Heart right ventricle (tissue), 16 donors: Measurements from ENCODE around the gene ADGRF4. TPM values are rescaled to one million over a fixed set of nuclear protein-coding genes. Genes with fewer than 3 reads are reported as not detected.
A peak's percentile ranks its signal among the peaks of the same experiment; 100 is the strongest.

ENCODE experiments used
- ATAC-seq, 8 donors: fragments of 200-7000 bp; cut with Tn5 transposase; one replicate each; pipeline ENCODE4 v1.9.1; 2020; ENCODE audit warnings: mild to moderate bottlenecking in 8 of 8, moderate library complexity in 8 of 8, moderate number of reproducible peaks in 1 of 8
- DNase-seq, 2 donors: peaks; one replicate each; pipeline ENCODE4 v3.0.0-alpha.2; 2020
- H3K27ac ChIP-seq, 10 donors: fragments of 200-600 bp; sonication (generic) in 2 of 10; one replicate each; pipeline versions ENCODE4 v1.5.0 to v1.8.0; 2020 to 2022; ENCODE audit warnings: mild to moderate bottlenecking in 3 of 10
- H3K27me3 ChIP-seq, 7 donors: fragments of 200-600 bp; one replicate each; pipeline ENCODE4 v1.8.0; 2021 to 2022; ENCODE audit warnings: mild to moderate bottlenecking in 2 of 7
- H3K36me3 ChIP-seq, 9 donors: fragments of 200-600 bp; sonication (generic) in 1 of 9; one replicate each; pipeline versions ENCODE4 v1.5.0 to v1.8.0; 2020 to 2022; ENCODE audit warnings: mild to moderate bottlenecking in 2 of 9
- H3K4me1 ChIP-seq, 9 donors: fragments of 200-600 bp; sonication (generic) in 1 of 9; one replicate each; pipeline versions ENCODE4 v1.5.0 to v1.8.0; 2020 to 2022; ENCODE audit warnings: mild to moderate bottlenecking in 4 of 9
- H3K4me3 ChIP-seq, 10 donors: fragments of 200-600 bp; sonication (generic) in 2 of 10; one replicate each; pipeline versions ENCODE4 v1.5.0 to v1.8.0; 2020 to 2022; ENCODE audit warnings: mild to moderate bottlenecking in 7 of 10, moderate library complexity in 2 of 10
- H3K9me3 ChIP-seq, 11 donors: fragments of 200-600 bp in 10 of 11; sonication (generic) in 2 of 11; one replicate each; pipeline versions ENCODE4 v1.5.0 to v1.8.0; 2013 to 2022; ENCODE audit warnings: mild to moderate bottlenecking in 2 of 11, control low read depth in 1 of 11, moderate library complexity in 1 of 11
- CTCF ChIP-seq, 9 donors: fragments of 200-600 bp; sonication (generic) in 2 of 9; IDR thresholded peaks; one replicate each; pipeline versions ENCODE4 v1.5.0 to v1.8.0; 2021 to 2022; ENCODE audit warnings: antibody characterized with exemption in 9 of 9, mild to moderate bottlenecking in 5 of 9, moderate library complexity in 1 of 9
- WGBS, 2 donors: extraction: QIAGEN DNeasy Blood & Tissue Kit; methylation state at CpG; one replicate each; pipeline ENCODE4 v1.1.7; 2013; ENCODE audit warnings: inconsistent platforms in 1 of 2; 5-methylcytosine and 5-hydroxymethylcytosine counted together
- intact Hi-C, 10 donors: fragments of 100-400 bp; cut with DNase I; formaldehyde crosslinking; loops; one replicate each; pipeline versions ENCODE4 v1.11.1 to v1.14.2; 2022
- polyA plus RNA-seq, 2 donors: library from polyadenylated mRNA; stranded (reverse); fragments of 200-250 nt; gene quantifications; one replicate each; pipeline ENCODE4 v1.2.3, GENCODE V29; 2013
- total RNA-seq, 10 donors: library from RNA; stranded (reverse); fragmentation: NEBNext Ultra II Directional in 3 of 10; extraction: Animal tissue kit (Norgen Biotek cat#: 25700) in 3 of 10; gene quantifications; one replicate each; pipeline versions ENCODE4 v1.2.1 to v1.2.4, GENCODE V29; 2021 to 2023
- donor health status: Arrhythmogenic right ventricular cardiomyopathy.
- donor health status: ischemic (EF 13 %, LVEDD 7.1; RV severe dilation, severe dysfunction).
- donor health status: healthy with polysubstance abuse.
- donor health status: DM: no; HTN: yes; CAD: no.
- donor health status: DM: no; HTN: no; CAD: no.
- donor health status: ischemic (EF 25% LVEDD 6.9; RV normal size, moderate dysfunction).
- donor health status: ischemic (EF 25% LVEDD 5.7; RV mildly dilated, moderate dysfunction).
- donor health status: healthy.
- donor health status: DM: yes; HTN: yes; CAD: no.
- donor health status: Ischemic cardiomyopathy.
- donor health status: ischemic (EF 35%, LVEDD 5.7; RV mildly dilated, moderate dysfunction).
- donor health status: nonischemic (EF 11% LVEDD 7.7; RV severe dilation, severe dysfunction).
- donor health status: DM: yes; HTN: yes; CAD: no.
- donor health status: PGD.
- donor health status: ischemic (EF 29% LVEDD 5.4; RV normal size, mild dysfunction).
- donor health status: nonischemic (EF 23%, LVEDD 6.1; RV moderate dilation, normal function).

Gene ADGRF4
- total and polyA plus RNA-seq, 12 donors = 0.01 to 0.74 (median 0.11) TPM; not detected in 7

- H3K27ac ChIP-seq = no peak overlapping the region
- no peaks in the 10 kb centered on the region for H3K36me3 ChIP-seq
- 82 to 91% methylated on average over 2 of the region's 2 CpGs for WGBS, 2 donors
- no peak for TF ChIP-seq CTCF (IDR thresholded peaks at IDR 0.05)
- no peaks in the 10 kb centered on the region for H3K9me3 ChIP-seq
- H3K4me1 ChIP-seq = peaks cover 0 to 13% (median 4%) of the 10 kb centered on the region in 9 donors
- no peak overlapping the region for H3K4me3 ChIP-seq
- DNase-seq = no peak
- ATAC-seq = no peak
- no peaks in the 10 kb centered on the region for H3K27me3 ChIP-seq
- intact Hi-C loops = no loop called here
Observed at GRCh38 chr6:47690214-47690613, 8.2 kb upstream of the ADGRF4 start.

- no peak for TF ChIP-seq CTCF (IDR thresholded peaks at IDR 0.05)
- DNase-seq (no peak), ATAC-seq (no peak)
- H3K4me1 ChIP-seq = peaks cover 0 to 8% (median under 1%) of the 10 kb centered on the region in 9 donors
- H3K36me3 ChIP-seq = no peaks in the 10 kb centered on the region
- intact Hi-C loops = no loop called here
- no peaks in the 10 kb centered on the region for H3K9me3 ChIP-seq
- H3K4me3 ChIP-seq = no peak overlapping the region
- WGBS, 2 donors = 59% methylated on average over 2 of the region's 2 CpGs
- no peaks in the 10 kb centered on the region for H3K27me3 ChIP-seq
- no peak overlapping the region for H3K27ac ChIP-seq
Observed at GRCh38 chr6:47690791-47691190, 7.6 kb upstream of the ADGRF4 start.

- ATAC-seq = peak in 2 of 8 donors; percentile 60 to 90
- Histone ChIP-seq H3K4me1 (no peaks in the 10 kb centered on the region), H3K4me3 (no peak overlapping the region), H3K27me3 (no peaks in the 10 kb centered on the region), H3K36me3 (no peaks in the 10 kb centered on the region), H3K9me3 (no peaks in the 10 kb centered on the region), H3K27ac (no peak overlapping the region)
- TF ChIP-seq CTCF (IDR thresholded peaks at IDR 0.05) = no peak
- DNase-seq = no peak
- intact Hi-C loops = no loop called here
- 69 to 78% methylated on average over 2 of the region's 2 CpGs for WGBS, 2 donors
Observed at GRCh38 chr6:47697925-47698324, 455 bp upstream of the ADGRF4 start.

GRCh38 chr6:47700053-47700452, 1.7 kb downstream of the ADGRF4 start:
- no peak for DNase-seq
- H3K9me3 ChIP-seq = no peaks in the 10 kb centered on the region
- no peaks in the 10 kb centered on the region for H3K27me3 ChIP-seq
- H3K4me1 ChIP-seq = no peaks in the 10 kb centered on the region
- TF ChIP-seq CTCF (IDR thresholded peaks at IDR 0.05) = no peak
- no peak overlapping the region for H3K27ac ChIP-seq
- H3K4me3 ChIP-seq = no peak overlapping the region
- no peaks in the 10 kb centered on the region for H3K36me3 ChIP-seq
- intact Hi-C loops = no loop called here
- 73 to 84% methylated on average over 5 of the region's 5 CpGs for WGBS, 2 donors
- peak in 4 of 8 donors; percentile 49 to 75 (median 60) for ATAC-seq
